SK-N-SH (cell line): ENCODE data around the gene GJA9.

Source experiments
- CTCF ChIP-seq: fragments of 200-600 bp; sonication (generic); IDR thresholded peaks from 2 replicates; pipeline ENCODE4 v1.6.1; 2017; ENCODE audit warnings: antibody characterized with exemption, mild to moderate bottlenecking, moderate library complexity
- JUND ChIP-seq: IDR thresholded peaks from 2 replicates; pipeline ENCODE4 v1.4.0; 2012
- MXI1 ChIP-seq: IDR thresholded peaks from 2 replicates; pipeline ENCODE4 v1.6.1; 2012; ENCODE audit warnings: mild to moderate bottlenecking, low read depth, low read length, improper control_type of control experiment
- POLR2AphosphoS5 ChIP-seq: IDR thresholded peaks from 2 replicates; pipeline ENCODE4 v1.6.1; 2012; ENCODE audit warnings: low read depth, low read length
- REST ChIP-seq: IDR thresholded peaks from 2 replicates; pipeline ENCODE4 v1.6.1; 2012; ENCODE audit warnings: mild to moderate bottlenecking, low read depth, low read length, moderate library complexity
- SIN3A ChIP-seq: IDR thresholded peaks from 2 replicates; pipeline ENCODE4 v1.6.1; 2012; ENCODE audit warnings: low read depth, mild to moderate bottlenecking, low read length, moderate library complexity, borderline replicate concordance
- TAF1 ChIP-seq: IDR thresholded peaks from 2 replicates; pipeline ENCODE4 v1.6.1; 2012; ENCODE audit warnings: low read depth, mild to moderate bottlenecking, low read length, moderate library complexity, borderline replicate concordance
- USF2 ChIP-seq: fragments of 150-350 bp; IDR thresholded peaks from 2 replicates; pipeline ENCODE4 v1.6.1; 2017; ENCODE audit warnings: antibody characterized with exemption, low read length, low read depth, borderline replicate concordance
- YY1 ChIP-seq: IDR thresholded peaks from 2 replicates; pipeline ENCODE4 v1.4.0; 2012; ENCODE audit warnings: low read depth, mild to moderate bottlenecking

GRCh38 chr1:38873027-38873969 lies 8.1 kb downstream of the GJA9 start, which contains the start of gene MYCBP:
- no peak for TF ChIP-seq CTCF
- TF ChIP-seq JUND, result no peak
- peak; percentile 96 for TF ChIP-seq POLR2AphosphoS5
- TF ChIP-seq SIN3A, result peak; percentile 89; the same call in 1 of the 2 replicates
- TF ChIP-seq YY1, result no peak
- peak; percentile 92 for TF ChIP-seq MXI1
- TF ChIP-seq TAF1, result peak; percentile 45
- no peak for TF ChIP-seq REST
- TF ChIP-seq USF2, result no peak
